Right cardiac atrium (tissue), 5 donors: ENCODE data around the gene EML4. TPM values are rescaled to one million over a fixed set of nuclear protein-coding genes. Genes with fewer than 3 reads are reported as not detected.
"Not testable (repeated sequence)": the region's sequence is repeated elsewhere in the genome, so short reads cannot be mapped to it uniquely, and the experiment has no call there.

Source experiments
- ATAC-seq, 2 donors: fragments of 200-7000 bp; cut with Tn5 transposase; one replicate each; pipeline versions ENCODE4 v1.8.0 to v1.9.1; 2020; ENCODE audit warnings: moderate library complexity in 2 of 2, mild to moderate bottlenecking in 1 of 2
- DNase-seq, 3 donors: peaks; one replicate each; pipeline ENCODE4 v3.0.0-alpha.2; 2020
- H3K27ac ChIP-seq: one replicate; pipeline ENCODE4 v1.5.1; 2013; ENCODE audit warnings: mild to moderate bottlenecking, low read length, control low read depth, moderate library complexity
- H3K27me3 ChIP-seq: one replicate; pipeline ENCODE4 v1.6.1; 2013; ENCODE audit not compliant: control insufficient read depth, insufficient read depth
- H3K4me1 ChIP-seq: one replicate; pipeline ENCODE4 v1.6.1; 2013; ENCODE audit warnings: low read length; ENCODE audit not compliant: control insufficient read depth, insufficient read depth
- H3K4me3 ChIP-seq: one replicate; pipeline ENCODE4 v1.5.1; 2013; ENCODE audit warnings: low read length, control low read depth
- H3K9me3 ChIP-seq: one replicate; pipeline ENCODE4 v1.6.1; 2013; ENCODE audit warnings: low read length; ENCODE audit not compliant: control insufficient read depth
- WGBS: extraction: QIAGEN DNeasy Blood & Tissue Kit; methylation state at CpG from one replicate; pipeline ENCODE4 v1.1.7; 2013; 5-methylcytosine and 5-hydroxymethylcytosine counted together
- intact Hi-C, 4 donors: fragments of 100-400 bp; cut with DNase I; formaldehyde crosslinking; loops; one replicate each; pipeline versions ENCODE4 v1.11.0 to v1.14.0; 2022 to 2023
- polyA plus RNA-seq: library from polyadenylated mRNA; stranded (reverse); fragments of 200-250 nt; gene quantifications from one replicate; pipeline ENCODE4 v1.2.3, GENCODE V29; 2013
- total RNA-seq, 4 donors: library from RNA; stranded (reverse); fragmentation: NEBNext Ultra II Directional; extraction: Animal tissue kit (Norgen Biotek cat#: 25700); gene quantifications; one replicate each; pipeline ENCODE4 v1.2.1, GENCODE V29; 2021
- donor health status: healthy with polysubstance abuse.
- donor health status: DM: no; HTN: yes; CAD: no.
- donor health status: DM: no; HTN: no; CAD: no.
- donor health status: DM: no; HTN: yes; CAD: no; lungs with severe emphysema.
- donor health status: DM: yes; HTN: yes; CAD: no.

Gene EML4
- total and polyA plus RNA-seq, 5 donors: 3.8 to 13.8 (median 8.1) TPM

GRCh38 chr2:42342795-42343241 is 173.7 kb downstream of the EML4 start:
- Histone ChIP-seq H3K9me3 (no peaks in the 10 kb centered on the region), H3K4me1 (peaks cover 18% of the 10 kb centered on the region), H3K27me3 (no peaks in the 10 kb centered on the region), H3K27ac (no peak overlapping the region), H3K4me3 (no peak overlapping the region)
- ATAC-seq (no peak), DNase-seq (peak in 1 of 3 donors; percentile 46)
- intact Hi-C loops: no loop called here
- WGBS: 67% methylated on average over 11 of the region's 11 CpGs

- Histone ChIP-seq H3K27ac (no peak overlapping the region), H3K4me3 (no peak overlapping the region), H3K27me3 (no peaks in the 10 kb centered on the region), H3K4me1 (peaks cover 18% of the 10 kb centered on the region), H3K9me3 (no peaks in the 10 kb centered on the region)
- WGBS: 86% methylated on average over 4 of the region's 4 CpGs
- DNase-seq: no peak
- ATAC-seq: no peak
- intact Hi-C loops: no loop called here
Measured at GRCh38 chr2:42345986-42346385, 176.8 kb downstream of the EML4 start.

- H3K9me3 ChIP-seq, H3K4me3 ChIP-seq, H3K27ac ChIP-seq, ATAC-seq, intact Hi-C loops, H3K27me3 ChIP-seq: not testable (repeated sequence)
- peaks cover 17% of the 10 kb centered on the region for H3K4me1 ChIP-seq
- peak in 1 of 3 donors; percentile 35 for DNase-seq
- WGBS: 94% methylated on average over 6 of the region's 6 CpGs
Measured at GRCh38 chr2:42346856-42347255, 177.7 kb downstream of the EML4 start.

GRCh38 chr2:42347518-42347917 is 178.4 kb downstream of the EML4 start:
- H3K4me3 ChIP-seq, H3K27me3 ChIP-seq, H3K9me3 ChIP-seq, intact Hi-C loops, H3K27ac ChIP-seq, DNase-seq, ATAC-seq: not testable (repeated sequence)
- peaks cover 10% of the 10 kb centered on the region for H3K4me1 ChIP-seq
- WGBS: 98% methylated on average over 12 of the region's 12 CpGs

GRCh38 chr2:42348113-42348805 is 179.1 kb downstream of the EML4 start:
- H3K27me3 ChIP-seq: no peaks in the 10 kb centered on the region
- no peaks in the 10 kb centered on the region for H3K9me3 ChIP-seq
- DNase-seq (no peak), ATAC-seq (no peak)
- no peak overlapping the region for H3K27ac ChIP-seq
- intact Hi-C loops: no loop called here
- no peak overlapping the region for H3K4me3 ChIP-seq
- peaks cover 4% of the 10 kb centered on the region for H3K4me1 ChIP-seq
- 96% methylated on average over 8 of the region's 8 CpGs for WGBS

GRCh38 chr2:42350434-42351063 is 181.4 kb downstream of the EML4 start:
- H3K27ac ChIP-seq: no peak overlapping the region
- WGBS: 88% methylated on average over 3 of the region's 3 CpGs
- H3K27me3 ChIP-seq: no peaks in the 10 kb centered on the region
- ATAC-seq (no peak), DNase-seq (no peak)
- no peak overlapping the region for H3K4me3 ChIP-seq
- H3K9me3 ChIP-seq: no peaks in the 10 kb centered on the region
- H3K4me1 ChIP-seq: peaks cover 6% of the 10 kb centered on the region
- intact Hi-C loops: no loop called here

- no peak overlapping the region for H3K4me3 ChIP-seq
- DNase-seq (no peak), ATAC-seq (no peak)
- 91% methylated on average over 5 of the region's 5 CpGs for WGBS
- no peaks in the 10 kb centered on the region for H3K9me3 ChIP-seq
- H3K27me3 ChIP-seq: no peaks in the 10 kb centered on the region
- no peak overlapping the region for H3K27ac ChIP-seq
- H3K4me1 ChIP-seq: peaks cover 2% of the 10 kb centered on the region
- intact Hi-C loops: no loop called here
Measured at GRCh38 chr2:42351864-42352263, 182.7 kb downstream of the EML4 start.

GRCh38 chr2:42353792-42354429 is 184.8 kb downstream of the EML4 start:
- Histone ChIP-seq H3K9me3 (no peaks in the 10 kb centered on the region), H3K27me3 (no peaks in the 10 kb centered on the region), H3K4me1 (peaks cover 2% of the 10 kb centered on the region), H3K4me3 (no peak overlapping the region), H3K27ac (no peak overlapping the region)
- DNase-seq: no peak
- 83% methylated on average over 5 of the region's 5 CpGs for WGBS
- ATAC-seq: no peak
- intact Hi-C loops: no loop called here

GRCh38 chr2:42359304-42359964 is 190.3 kb downstream of the EML4 start:
- Histone ChIP-seq H3K9me3 (no peaks in the 10 kb centered on the region), H3K4me3 (peak overlapping the region; percentile 79), H3K27ac (peak overlapping the region; percentile 40), H3K27me3 (no peaks in the 10 kb centered on the region), H3K4me1 (peaks cover 1% of the 10 kb centered on the region)
- ATAC-seq: no peak
- no peak for DNase-seq
- WGBS: 39% methylated on average over 6 of the region's 6 CpGs
- intact Hi-C loops: no loop called here

- no peak for ATAC-seq
Measured at GRCh38 chr2:42359965-42360483, 190.9 kb downstream of the EML4 start.

More at GRCh38 chr2:42359965-42360483, 190.9 kb downstream of the EML4 start:
- Histone ChIP-seq H3K4me3 (peak overlapping the region; percentile 79), H3K27ac (peak overlapping the region; percentile 40), H3K9me3 (no peaks in the 10 kb centered on the region), H3K27me3 (no peaks in the 10 kb centered on the region), H3K4me1 (peaks cover 1% of the 10 kb centered on the region)
- no peak for DNase-seq
- intact Hi-C loops: loop anchor here in 1 of 4 donors (5.0 kb wide), 1 partner anchor 263 kb away; no protein-coding TSS in a partner anchor
- WGBS: 11% methylated on average over 12 of the region's 12 CpGs
